Left colon (tissue), 2 donors: ENCODE measurements around the gene GRIK1. TPM values are rescaled to one million over a fixed set of nuclear protein-coding genes. Genes with fewer than 3 reads are reported as not detected.
"Not testable (repeated sequence)": the region's sequence is repeated elsewhere in the genome, so short reads cannot be mapped to it uniquely, and the experiment has no call there.

Experiments
- ATAC-seq: fragments of 200-7000 bp; cut with Tn5 transposase; one replicate; pipeline ENCODE4 v1.9.1; 2020; ENCODE audit warnings: mild to moderate bottlenecking, moderate library complexity
- DNase-seq, 2 donors: peaks; one replicate each; pipeline ENCODE4 v3.0.0-alpha.2; 2020
- intact Hi-C, 2 donors: fragments of 100-400 bp; cut with DNase I in 1 of 2; cut with micrococcal nuclease in 1 of 2; formaldehyde crosslinking; loops; one replicate each; pipeline versions ENCODE4 v1.11.2 to v1.14.0; 2022; cut with DNase I, micrococcal nuclease
- total RNA-seq, 2 donors: library from RNA; stranded (reverse); fragmentation: NEBNext Ultra II Directional; extraction: Animal tissue kit (Norgen Biotek cat#: 25700); gene quantifications; one replicate each; pipeline ENCODE4 v1.2.1, GENCODE V29; 2021
- donor health status: DM: no; HTN: no; CAD: no.
- donor health status: DM: yes; HTN: yes; CAD: no.

GRIK1 gene
- total RNA-seq, 2 donors from 2014 or later: 0.09 to 0.14 TPM

GRCh38 chr21:29606613-29607012 is 333.2 kb downstream of the GRIK1 start:
- intact Hi-C loops: no loop called here
- DNase-seq (no peak), ATAC-seq (no peak)

- ATAC-seq, intact Hi-C loops, DNase-seq: not testable (repeated sequence)
These were observed 334.6 kb downstream of the GRIK1 start for GRCh38 chr21:29605219-29605618.

DNA sequence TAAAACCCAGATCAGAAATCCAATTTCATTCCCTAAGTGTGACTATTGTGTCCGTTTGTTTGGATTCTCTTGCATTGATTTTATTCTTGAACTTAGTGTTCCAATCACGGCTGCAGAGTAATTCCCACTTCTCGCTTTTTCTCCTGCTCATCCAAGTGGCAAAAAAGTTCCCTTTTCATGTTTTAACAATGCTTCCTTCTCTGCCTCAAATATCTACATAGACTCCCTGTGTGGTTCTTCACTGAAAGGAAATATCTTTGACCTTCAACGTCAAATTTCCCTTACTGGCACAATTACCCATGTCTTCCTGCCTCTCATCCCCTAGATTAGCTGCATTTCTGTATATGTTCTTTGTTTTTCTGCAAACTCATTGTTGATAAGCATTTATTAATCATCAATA is 335.7 kb downstream of the GRIK1 start:
- DNase-seq (no peak), ATAC-seq (no peak)
- intact Hi-C loops: no loop called here

DNA sequence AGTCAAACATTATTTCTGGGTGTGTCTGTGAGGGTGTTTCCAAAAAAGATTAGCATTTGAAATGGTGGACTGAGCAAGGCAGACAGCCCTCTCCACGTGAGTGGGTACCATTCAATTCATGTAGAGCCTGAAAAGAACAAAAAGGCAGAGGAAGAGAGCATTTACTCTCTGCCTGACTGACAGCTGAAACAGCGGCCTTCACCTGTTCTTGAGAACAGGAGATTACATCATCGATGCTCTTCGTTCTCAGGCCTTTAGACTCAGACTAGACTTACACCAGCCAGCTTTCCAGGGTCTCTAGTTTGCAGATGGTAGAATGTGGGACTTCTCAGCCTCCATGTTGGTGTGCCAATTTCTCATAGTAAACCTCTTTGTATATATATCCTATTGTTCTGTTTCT is 338.7 kb downstream of the GRIK1 start:
- no peak for DNase-seq
- intact Hi-C loops: no loop called here

GRCh38 chr21:29586696-29587095 is 353.1 kb downstream of the GRIK1 start:
- DNase-seq (no peak), ATAC-seq (no peak)
- intact Hi-C loops: no loop called here

More for the DNA sequence above, 338.7 kb downstream of the GRIK1 start:
- ATAC-seq: no peak

- DNase-seq (no peak), ATAC-seq (no peak)
- intact Hi-C loops: no loop called here
These were observed 354.3 kb downstream of the GRIK1 start for GRCh38 chr21:29585462-29585861.

- ATAC-seq: no peak
- DNase-seq: no peak
- intact Hi-C loops: no loop called here
These were observed 356.3 kb downstream of the GRIK1 start for GRCh38 chr21:29583424-29583924.

DNA sequence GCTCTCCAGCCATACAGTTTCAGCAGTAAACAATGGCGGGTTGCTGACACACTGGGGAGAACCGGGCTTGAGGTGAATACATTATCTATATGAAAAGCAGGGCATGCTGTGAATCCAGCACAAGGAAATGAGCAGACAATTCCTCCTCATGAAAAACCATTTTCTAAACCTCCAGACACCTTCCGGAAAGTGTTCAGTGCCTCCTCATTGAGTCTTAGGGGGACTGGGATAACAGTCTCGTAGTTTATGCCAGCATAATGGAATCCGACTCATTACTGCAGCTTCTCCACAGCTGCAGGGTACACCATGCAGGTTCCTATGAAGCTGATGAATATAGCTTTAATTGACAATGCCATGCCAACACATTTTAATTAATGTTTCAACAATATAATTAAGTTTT is 356.9 kb downstream of the GRIK1 start:
- DNase-seq: no peak
- no peak for ATAC-seq
- intact Hi-C loops: no loop called here

DNA sequence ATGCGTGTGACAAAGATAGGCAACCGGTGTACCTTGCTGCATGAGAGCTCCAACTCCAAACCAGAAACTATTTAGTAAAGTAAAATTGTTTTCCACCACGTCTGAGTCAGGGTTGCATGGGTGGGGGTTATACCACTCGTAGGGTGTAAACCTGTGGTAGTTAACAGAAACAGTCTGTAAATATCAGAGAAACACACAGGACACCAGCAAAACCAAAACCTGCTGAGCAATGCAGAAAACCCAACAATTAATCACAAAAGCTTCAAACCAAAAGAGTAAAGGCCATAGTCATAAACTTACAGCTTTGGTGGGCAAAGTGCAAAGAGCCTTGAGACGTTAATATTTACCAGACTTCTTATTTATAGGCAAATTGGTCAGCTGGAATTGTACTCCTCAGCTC is 358.4 kb downstream of the GRIK1 start:
- intact Hi-C loops: no loop called here

GRCh38 chr21:29580732-29581285 is 359.0 kb downstream of the GRIK1 start:
- intact Hi-C loops: no loop called here
- no peak for DNase-seq
- ATAC-seq: no peak

More for the DNA sequence above, 358.4 kb downstream of the GRIK1 start:
- DNase-seq (no peak), ATAC-seq (no peak)

GRCh38 chr21:29578306-29578705 is 361.5 kb downstream of the GRIK1 start:
- DNase-seq (no peak), ATAC-seq (no peak)
- intact Hi-C loops: no loop called here

DNA sequence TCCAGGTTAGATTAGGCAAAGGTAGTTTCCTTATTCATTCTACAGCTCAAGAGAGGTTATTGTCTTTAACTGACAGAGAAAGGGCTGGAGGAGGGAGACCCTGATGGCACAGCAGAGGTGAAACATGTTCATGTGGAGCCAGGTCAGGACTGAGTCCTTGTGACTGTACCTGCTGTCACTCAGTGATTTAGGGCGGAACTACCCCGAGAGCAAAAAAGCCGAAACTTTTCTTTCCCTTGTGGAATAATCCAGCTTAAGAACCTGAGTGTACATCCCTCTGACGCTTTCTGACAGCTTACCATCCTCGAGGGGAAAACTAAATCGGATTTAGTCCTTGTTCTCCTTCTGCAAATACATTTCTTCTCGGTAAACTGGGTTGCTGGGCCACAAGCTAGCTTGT is 367.8 kb downstream of the GRIK1 start:
- DNase-seq (no peak), ATAC-seq (no peak)
- intact Hi-C loops: no loop called here

GRCh38 chr21:29568020-29568697 is 371.6 kb downstream of the GRIK1 start:
- ATAC-seq (no peak), DNase-seq (no peak)
- intact Hi-C loops: no loop called here

GRCh38 chr21:29557931-29558725 is 381.7 kb downstream of the GRIK1 start:
- DNase-seq: no peak
- ATAC-seq: no peak
- intact Hi-C loops: no loop called here

GRCh38 chr21:29557200-29557599 is 382.6 kb downstream of the GRIK1 start:
- no peak for DNase-seq

GRCh38 chr21:29555601-29556000 is 384.2 kb downstream of the GRIK1 start:
- ATAC-seq: no peak
- intact Hi-C loops: no loop called here
- DNase-seq: no peak

More at GRCh38 chr21:29557200-29557599, 382.6 kb downstream of the GRIK1 start:
- intact Hi-C loops: no loop called here
- no peak for ATAC-seq

DNA sequence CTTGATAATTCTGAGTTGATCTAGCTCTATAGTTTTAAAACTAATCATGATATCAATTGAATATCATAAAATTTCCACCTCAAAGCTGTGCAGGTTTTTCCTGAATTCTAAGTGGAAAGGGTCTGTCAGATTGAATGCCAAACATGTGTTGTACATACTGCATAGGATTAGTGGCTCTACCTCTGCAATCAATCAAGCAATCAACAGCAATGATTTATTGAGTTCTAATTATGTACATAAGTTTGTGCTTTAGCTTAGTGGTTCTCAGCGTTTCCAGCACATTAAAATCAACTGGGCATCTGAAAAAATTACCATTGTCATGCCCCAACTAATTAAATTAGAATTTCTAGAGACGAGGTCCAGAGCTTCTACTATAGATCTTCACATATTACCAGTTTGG is 389.6 kb downstream of the GRIK1 start:
- ATAC-seq: no peak
- no peak for DNase-seq
- intact Hi-C loops: no loop called here

- ATAC-seq: no peak
- no peak for DNase-seq
- intact Hi-C loops: no loop called here
These were observed 390.2 kb downstream of the GRIK1 start for GRCh38 chr21:29549614-29550013.

DNA sequence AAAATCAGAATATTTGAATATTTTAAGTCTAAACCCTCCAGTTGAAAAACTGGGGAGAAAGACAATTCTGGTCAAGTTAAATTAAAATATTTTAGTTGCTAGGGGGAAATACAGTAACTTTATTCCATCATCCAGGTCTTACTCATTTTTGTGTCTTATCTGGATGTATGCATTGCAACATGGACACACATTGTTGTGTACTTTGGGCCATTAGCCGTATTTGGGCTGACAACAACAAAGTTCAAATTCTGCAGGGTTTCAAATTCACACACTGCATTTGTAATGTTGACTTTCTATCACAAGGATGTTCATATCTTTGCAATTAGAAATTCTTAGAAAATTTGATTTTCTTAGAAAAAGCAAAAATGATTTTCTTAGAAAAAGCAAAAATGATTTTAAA is 391.8 kb downstream of the GRIK1 start:
- DNase-seq (no peak), ATAC-seq (no peak)
- intact Hi-C loops: no loop called here

DNA sequence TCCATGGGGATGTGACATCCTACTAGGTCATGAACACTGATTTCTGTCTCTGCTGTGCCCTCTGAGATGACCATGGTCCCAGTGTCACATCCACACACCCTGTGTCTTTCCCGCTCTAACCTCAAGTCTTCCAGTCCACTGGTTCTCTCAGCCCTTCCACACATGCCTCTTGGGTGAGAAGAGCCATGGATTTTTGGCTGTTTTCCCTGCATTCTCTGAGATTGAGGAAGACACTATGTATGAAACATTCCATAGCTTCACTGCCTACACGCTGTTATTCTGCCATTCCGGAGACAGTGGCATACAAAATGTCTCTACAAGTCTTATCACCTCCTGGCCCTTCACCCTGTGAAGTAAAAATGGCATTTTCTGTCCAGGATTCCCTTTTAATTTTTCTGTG is 393.7 kb downstream of the GRIK1 start:
- no peak for DNase-seq
- no peak for ATAC-seq
- intact Hi-C loops: no loop called here
